ENCODE measurements around the gene TSHZ2. TPM values are rescaled to one million over a fixed set of nuclear protein-coding genes. Genes with fewer than 3 reads are reported as not detected.

TSHZ2 gene
- total RNA-seq, 6 experiments from 2014 or later = not detected

GRCh38 chr20:53016534-53017042 is 44.4 kb downstream of the TSHZ2 start:
- H3K36me3 Mint-ChIP-seq (ENCODE audit: low read depth) = no peaks in the 10 kb centered on the region
- no peaks in the 10 kb centered on the region for H3K4me1 Mint-ChIP-seq (ENCODE audit: low read depth)
- peaks cover 44% of the 10 kb centered on the region for H3K9me3 Mint-ChIP-seq
- no peak for TF ChIP-seq CTCF (IDR thresholded peaks at IDR 0.05)
- no peak overlapping the region for H3K4me3 Mint-ChIP-seq
- H3K27ac Mint-ChIP-seq = no peak overlapping the region
- DNase-seq = no peak
- no peaks in the 10 kb centered on the region; the same call in none of the 2 replicates for H3K27me3 Mint-ChIP-seq (ENCODE audit: insufficient read depth)

GRCh38 chr20:53017206-53017605 is 45.0 kb downstream of the TSHZ2 start:
- H3K36me3 Mint-ChIP-seq (ENCODE audit: low read depth) = no peaks in the 10 kb centered on the region
- H3K27me3 Mint-ChIP-seq (ENCODE audit: insufficient read depth) = no peaks in the 10 kb centered on the region; the same call in none of the 2 replicates
- H3K27ac Mint-ChIP-seq = no peak overlapping the region
- H3K4me3 Mint-ChIP-seq = no peak overlapping the region
- no peak for TF ChIP-seq CTCF (IDR thresholded peaks at IDR 0.05)
- peaks cover 43% of the 10 kb centered on the region for H3K9me3 Mint-ChIP-seq
- DNase-seq = no peak
- H3K4me1 Mint-ChIP-seq (ENCODE audit: low read depth) = no peaks in the 10 kb centered on the region

- Mint-ChIP-seq H3K4me1 (ENCODE audit: low read depth) (no peaks in the 10 kb centered on the region), H3K36me3 (ENCODE audit: low read depth) (no peaks in the 10 kb centered on the region), H3K4me3 (no peak overlapping the region), H3K27me3 (ENCODE audit: insufficient read depth) (no peaks in the 10 kb centered on the region; the same call in 1 of the 2 replicates), H3K9me3 (peaks cover 38% of the 10 kb centered on the region), H3K27ac (no peak overlapping the region)
- TF ChIP-seq CTCF (IDR thresholded peaks at IDR 0.05) = no peak
- no peak for DNase-seq
Measured at GRCh38 chr20:53019464-53019863, 47.3 kb downstream of the TSHZ2 start.

- no peak for DNase-seq
- Mint-ChIP-seq H3K4me1 (ENCODE audit: low read depth) (no peaks in the 10 kb centered on the region), H3K36me3 (ENCODE audit: low read depth) (no peaks in the 10 kb centered on the region), H3K4me3 (no peak overlapping the region), H3K9me3 (peaks cover 35% of the 10 kb centered on the region), H3K27me3 (ENCODE audit: insufficient read depth) (no peaks in the 10 kb centered on the region; the same call in 1 of the 2 replicates), H3K27ac (no peak overlapping the region)
- TF ChIP-seq CTCF (IDR thresholded peaks at IDR 0.05) = no peak
Measured at GRCh38 chr20:53020376-53020775, 48.2 kb downstream of the TSHZ2 start.

- Mint-ChIP-seq H3K27me3 (ENCODE audit: insufficient read depth) (no peaks in the 10 kb centered on the region; the same call in 1 of the 2 replicates), H3K4me3 (no peak overlapping the region), H3K27ac (no peak overlapping the region), H3K4me1 (ENCODE audit: low read depth) (no peaks in the 10 kb centered on the region), H3K36me3 (ENCODE audit: low read depth) (no peaks in the 10 kb centered on the region), H3K9me3 (peaks cover 38% of the 10 kb centered on the region)
- DNase-seq = no peak
- no peak for TF ChIP-seq CTCF (IDR thresholded peaks at IDR 0.05)
Measured at GRCh38 chr20:53020834-53021233, 48.7 kb downstream of the TSHZ2 start.

GRCh38 chr20:53021934-53022333 is 49.8 kb downstream of the TSHZ2 start:
- no peak for TF ChIP-seq CTCF (IDR thresholded peaks at IDR 0.05)
- Mint-ChIP-seq H3K27me3 (ENCODE audit: insufficient read depth) (no peaks in the 10 kb centered on the region; the same call in 1 of the 2 replicates), H3K36me3 (ENCODE audit: low read depth) (no peaks in the 10 kb centered on the region), H3K9me3 (peaks cover 38% of the 10 kb centered on the region), H3K4me3 (no peak overlapping the region), H3K27ac (no peak overlapping the region), H3K4me1 (ENCODE audit: low read depth) (no peaks in the 10 kb centered on the region)
- no peak for DNase-seq
